GM23248 (cell line): ENCODE data around the gene EPHB4. TPM values are rescaled to one million over a fixed set of nuclear protein-coding genes. Genes with fewer than 3 reads are reported as not detected.
A peak's percentile ranks its signal among the peaks of the same experiment; 100 is the strongest.
"Not testable (repeated sequence)": the region's sequence is repeated elsewhere in the genome, so short reads cannot be mapped to it uniquely, and the experiment has no call there.

Experiments used
- DNase-seq: peaks from one replicate; pipeline ENCODE4 v3.0.0-alpha.2; 2015
- H2AFZ ChIP-seq: fragments of 200-600 bp; sonication (generic); 2 replicates; pipeline ENCODE4 v1.6.1; 2016; ENCODE audit warnings: antibody characterized with exemption
- H3F3A ChIP-seq: fragments of 200-600 bp; sonication (generic); 2 replicates; pipeline ENCODE4 v1.6.1; 2016; ENCODE audit warnings: mild to moderate bottlenecking, antibody characterized with exemption, mixed run types; ENCODE audit not compliant: insufficient read depth
- H3K27ac ChIP-seq: fragments of 200-600 bp; sonication (generic); 2 replicates; pipeline ENCODE4 v1.5.1; 2016; ENCODE audit warnings: mild to moderate bottlenecking
- H3K27me3 ChIP-seq: fragments of 200-600 bp; sonication (generic); replicated peaks from 2 replicates; pipeline ENCODE4 v1.6.1; 2016; ENCODE audit warnings: mild to moderate bottlenecking; ENCODE audit not compliant: insufficient read depth
- H3K36me3 ChIP-seq: fragments of 200-600 bp; sonication (generic); 2 replicates; pipeline ENCODE4 v1.6.1; 2016; ENCODE audit warnings: low read depth, mild to moderate bottlenecking
- H3K4me1 ChIP-seq: fragments of 200-600 bp; sonication (generic); 2 replicates; pipeline ENCODE4 v1.6.1; 2016; ENCODE audit warnings: mild to moderate bottlenecking; ENCODE audit not compliant: insufficient read depth
- H3K4me2 ChIP-seq: fragments of 200-600 bp; sonication (generic); one replicate; pipeline ENCODE4 v1.6.1; 2016; ENCODE audit warnings: mild to moderate bottlenecking; ENCODE audit not compliant: unreplicated experiment
- H3K4me3 ChIP-seq: fragments of 200-600 bp; sonication (generic); 2 replicates; pipeline ENCODE4 v1.5.1; 2016; ENCODE audit warnings: mild to moderate bottlenecking
- H3K79me2 ChIP-seq: fragments of 200-600 bp; sonication (generic); 2 replicates; pipeline ENCODE4 v1.6.1; 2016; ENCODE audit warnings: mild to moderate bottlenecking; ENCODE audit not compliant: insufficient read depth
- H3K9ac ChIP-seq: fragments of 200-600 bp; sonication (generic); 2 replicates; pipeline ENCODE4 v1.6.1; 2016; ENCODE audit warnings: mild to moderate bottlenecking
- H3K9me2 ChIP-seq: fragments of 200-600 bp; sonication (generic); 2 replicates; pipeline ENCODE4 v1.6.1; 2016; ENCODE audit warnings: mixed run types, mild to moderate bottlenecking, moderate library complexity; ENCODE audit not compliant: insufficient read depth
- H3K9me3 ChIP-seq: fragments of 200-600 bp; sonication (generic); one replicate; pipeline ENCODE4 v1.6.1; 2017; ENCODE audit warnings: low read depth
- H4K20me1 ChIP-seq: fragments of 200-600 bp; sonication (generic); 2 replicates; pipeline ENCODE4 v1.6.0; 2016; ENCODE audit not compliant: insufficient read depth
- EZH2 ChIP-seq: fragments of 200-600 bp; sonication (generic); IDR thresholded peaks from 2 replicates; pipeline ENCODE4 v1.6.1; 2018; ENCODE audit warnings: antibody characterized with exemption, mild to moderate bottlenecking; ENCODE audit not compliant: insufficient read depth, poor library complexity, severe bottlenecking
- EZH2phosphoT487 ChIP-seq: fragments of 200-600 bp; sonication (generic); IDR thresholded peaks from 2 replicates; pipeline ENCODE4 v1.6.1; 2018; ENCODE audit warnings: antibody characterized with exemption, moderate library complexity, mild to moderate bottlenecking, low read depth; ENCODE audit not compliant: insufficient read depth
- WGBS, 2 experiments: methylation state at CpG; one replicate each; pipeline ENCODE4 v1.1.6; 2015 to 2017; ENCODE audit warnings: low lambda C conversion rate in 2 of 2, low coverage in 1 of 2; ENCODE audit errors: missing lambda C conversion rate in 2 of 2; 5-methylcytosine and 5-hydroxymethylcytosine counted together
- in situ Hi-C: fragments of 300-500 bp; cut with MboI; formaldehyde crosslinking; loops from 2 replicates; pipeline ENCODE4 v1.15.0; 2020
- polyA plus RNA-seq: library from polyadenylated mRNA; unstranded; fragments of >200 nt; fragmentation: Nextera tagmentation; extraction: Ambion mirVana; gene quantifications from 2 replicates; pipeline ENCODE4 v1.2.1, GENCODE V29; 2016
- total RNA-seq: library from RNA; depleted of rRNA; stranded (reverse); fragments of >200 nt; shearing (Covaris generic); gene quantifications from 2 replicates; pipeline ENCODE4 v1.2.3, GENCODE V29; 2014

EPHB4 gene
- total and polyA plus RNA-seq, 2 experiments from 2014 or later: 6.7 to 32.9 TPM

DNA sequence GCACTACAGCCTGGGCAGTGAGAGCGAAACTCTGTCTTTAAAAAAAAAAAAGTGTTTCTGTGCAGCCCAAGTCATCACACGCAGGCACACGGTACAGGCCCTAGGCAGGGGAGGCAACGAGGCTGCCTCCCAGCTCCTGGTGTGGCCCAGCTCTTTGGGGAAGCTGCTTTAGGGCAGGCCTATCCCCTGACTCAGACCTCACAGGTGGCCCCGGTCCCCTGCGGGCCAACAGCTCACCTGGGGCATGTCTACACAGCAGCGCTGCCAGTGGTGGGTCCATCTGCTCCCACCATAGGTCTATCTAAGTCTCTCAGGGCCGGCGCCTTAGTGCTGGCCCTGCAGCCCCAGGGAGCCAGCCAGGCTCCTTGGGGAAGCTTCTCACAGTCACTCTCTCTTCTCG lies 62.5 kb downstream of the EPHB4 start:
- Histone ChIP-seq H3K4me2 (no peak overlapping the region), H3K4me1 (no peaks in the 10 kb centered on the region), H2AFZ (no peak overlapping the region), H3F3A (no peaks in the 10 kb centered on the region), H3K9me3 (no peaks in the 10 kb centered on the region), H3K27me3 (peaks cover 5% of the 10 kb centered on the region; the same call in 1 of the 2 replicates), H3K9me2 (no peaks in the 10 kb centered on the region), H3K27ac (no peak overlapping the region), H3K36me3 (no peaks in the 10 kb centered on the region), H3K79me2 (no peaks in the 10 kb centered on the region), H3K4me3 (no peak overlapping the region), H4K20me1 (no peaks in the 10 kb centered on the region), H3K9ac (no peak overlapping the region)
- WGBS, 2 experiments: 59 to 70% methylated on average over 10 of the region's 10 CpGs
- TF ChIP-seq EZH2phosphoT487 (no peak), EZH2 (no peak)
- DNase-seq: no peak
- in situ Hi-C loops: no loop called here

DNA sequence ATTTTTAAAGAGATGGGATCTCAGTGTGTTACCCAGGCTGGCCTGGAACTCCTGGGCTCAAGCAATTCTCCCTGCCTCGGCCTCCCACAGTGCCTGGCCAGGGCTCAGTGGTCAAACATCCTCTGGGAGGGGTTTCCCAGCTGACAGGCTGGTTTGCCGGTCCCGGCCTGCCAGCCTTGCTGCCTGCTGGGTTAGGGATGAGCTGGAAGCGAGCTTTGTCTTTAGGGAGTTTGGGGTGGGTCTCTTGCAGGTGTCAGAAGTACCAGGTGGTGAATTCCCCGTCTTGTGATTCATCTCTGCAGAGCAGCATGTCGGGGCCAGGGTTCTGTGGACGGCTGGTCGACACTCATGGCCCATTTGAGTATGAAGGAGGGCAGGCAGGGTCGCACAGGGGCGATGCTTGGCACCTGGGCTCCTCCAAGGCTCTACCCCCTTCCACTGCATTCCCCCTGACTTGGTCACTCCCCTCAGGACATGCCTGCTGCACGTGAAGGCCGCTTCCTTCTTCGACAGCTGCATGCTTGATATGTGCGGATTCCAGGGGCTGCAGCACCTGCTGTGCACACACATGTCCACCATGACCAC lies 63.7 kb downstream of the EPHB4 start:
- 53 to 61% methylated on average over 14 of the region's 14 CpGs for WGBS, 2 experiments
- TF ChIP-seq EZH2phosphoT487: no peak
- Histone ChIP-seq H3K9ac (no peak overlapping the region), H3K4me1 (no peaks in the 10 kb centered on the region), H3K9me3 (no peaks in the 10 kb centered on the region), H4K20me1 (no peaks in the 10 kb centered on the region), H2AFZ (no peak overlapping the region), H3K79me2 (no peaks in the 10 kb centered on the region), H3K4me3 (no peak overlapping the region), H3K27ac (no peak overlapping the region), H3K36me3 (no peaks in the 10 kb centered on the region), H3K9me2 (no peaks in the 10 kb centered on the region), H3K4me2 (no peak overlapping the region), H3K27me3 (peaks cover 7% of the 10 kb centered on the region; the same call in 1 of the 2 replicates), H3F3A (no peaks in the 10 kb centered on the region)
- in situ Hi-C loops: no loop called here
- DNase-seq: no peak

DNA sequence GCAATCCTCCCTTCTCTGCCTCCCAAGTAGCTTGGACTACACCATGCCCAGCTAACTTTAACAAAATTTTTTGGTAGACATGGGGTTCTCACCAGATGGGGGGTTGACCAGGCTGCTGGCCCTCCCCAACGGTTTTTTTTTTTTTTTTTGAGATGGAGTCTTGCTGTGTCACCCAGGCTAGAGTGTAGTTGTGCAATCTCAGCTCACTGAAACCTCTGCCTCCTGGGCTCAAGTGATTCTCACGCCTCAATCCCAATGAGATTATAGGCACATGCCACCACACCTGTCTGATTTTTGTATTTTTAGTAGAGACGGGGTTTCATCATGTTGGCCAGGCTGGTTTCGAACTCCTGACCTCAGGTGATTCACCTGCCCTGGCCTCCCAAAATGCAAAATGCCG lies 64.5 kb downstream of the EPHB4 start:
- H3K4me2 ChIP-seq, H3F3A ChIP-seq, H3K4me1 ChIP-seq, H2AFZ ChIP-seq, H4K20me1 ChIP-seq, H3K9me2 ChIP-seq, in situ Hi-C loops, H3K9me3 ChIP-seq, H3K27me3 ChIP-seq, H3K36me3 ChIP-seq, H3K4me3 ChIP-seq, H3K27ac ChIP-seq, H3K79me2 ChIP-seq, H3K9ac ChIP-seq: not testable (repeated sequence)
- WGBS, 2 experiments: 73% methylated on average over 5 of the region's 5 CpGs
- peak; percentile 18 for DNase-seq

GRCh38 chr7:100759357-100760171 lies 67.8 kb downstream of the EPHB4 start:
- Histone ChIP-seq H3K9me2 (no peaks in the 10 kb centered on the region), H3K79me2 (no peaks in the 10 kb centered on the region), H3K4me2 (no peak overlapping the region), H3K4me1 (no peaks in the 10 kb centered on the region), H3K9me3 (no peaks in the 10 kb centered on the region), H3K4me3 (no peak overlapping the region), H3K36me3 (no peaks in the 10 kb centered on the region), H2AFZ (no peak overlapping the region), H3K27ac (no peak overlapping the region), H3K27me3 (peaks cover 3% of the 10 kb centered on the region; the same call in 1 of the 2 replicates), H4K20me1 (no peaks in the 10 kb centered on the region), H3F3A (no peaks in the 10 kb centered on the region), H3K9ac (no peak overlapping the region)
- DNase-seq: no peak
- TF ChIP-seq EZH2phosphoT487: no peak
- no peak for TF ChIP-seq EZH2
- in situ Hi-C loops: no loop called here
- 30 to 38% methylated on average over 19 of the region's 19 CpGs for WGBS, 2 experiments
